ENCODE measurements around the gene KRT40. TPM values are rescaled to one million over a fixed set of nuclear protein-coding genes. Genes with fewer than 3 reads are reported as not detected.

Gene KRT40
- total and polyA plus RNA-seq, 2 of the 8 experiments (the other 6 are each of a cell fraction or from before 2014, with no cell fraction given), result not detected

GRCh38 chr17:40992666-40993065, 8.5 kb upstream of the KRT40 start (continued):
- TF ChIP-seq ATF2 (IDR thresholded peaks at IDR 0.05; ENCODE audit: low read length), result no peak
- TF ChIP-seq TAF7 (optimal IDR thresholded peaks at IDR 0.05; ENCODE audit: borderline replicate concordance, low read depth, low read length), result no peak
- TF ChIP-seq GTF2F1 (IDR thresholded peaks at IDR 0.05; ENCODE audit: borderline replicate concordance, low read depth, low read length), result no peak
- no peak for TF ChIP-seq POLR2AphosphoS5 (IDR thresholded peaks at IDR 0.05; ENCODE audit: low read depth, low read length)
- TF ChIP-seq SP2 (IDR thresholded peaks at IDR 0.05; ENCODE audit: low read length), result no peak
- TF ChIP-seq CBX5 (IDR thresholded peaks at IDR 0.05; ENCODE audit: low read depth, low read length), result no peak
- TF ChIP-seq BACH1 (IDR thresholded peaks at IDR 0.05; ENCODE audit: low read length), result no peak

All from H1 (cell line).